Adrenal gland (tissue), 5 donors: ENCODE measurements around the gene TCAF2.
"Not testable (repeated sequence)": the region's sequence is repeated elsewhere in the genome, so short reads cannot be mapped to it uniquely, and the experiment has no call there.

Source experiments
- POLR2A ChIP-seq, 2 donors: fragments of 450-650 bp; IDR thresholded peaks; one replicate each; pipeline ENCODE4 v1.6.1; 2017; ENCODE audit warnings: antibody characterized with exemption in 2 of 2, mild to moderate bottlenecking in 2 of 2, moderate library complexity in 1 of 2
- TF ChIP-seq, protein P1 (sequence below), 6 experiments: fragments of 450-650 bp in 4 of 6; fragments of 200-600 bp in 2 of 6; sonication (generic) in 1 of 6; IDR thresholded peaks; 1 replicate in 5 of 6; 2 replicates in 1 of 6; pipeline versions ENCODE4 v1.5.1 to v1.8.0; 2016 to 2021; ENCODE audit warnings: antibody characterized with exemption in 6 of 6, mild to moderate bottlenecking in 2 of 6, moderate library complexity in 1 of 6
- donor health status: DM: no; HTN: no; CAD: no.

DNA sequence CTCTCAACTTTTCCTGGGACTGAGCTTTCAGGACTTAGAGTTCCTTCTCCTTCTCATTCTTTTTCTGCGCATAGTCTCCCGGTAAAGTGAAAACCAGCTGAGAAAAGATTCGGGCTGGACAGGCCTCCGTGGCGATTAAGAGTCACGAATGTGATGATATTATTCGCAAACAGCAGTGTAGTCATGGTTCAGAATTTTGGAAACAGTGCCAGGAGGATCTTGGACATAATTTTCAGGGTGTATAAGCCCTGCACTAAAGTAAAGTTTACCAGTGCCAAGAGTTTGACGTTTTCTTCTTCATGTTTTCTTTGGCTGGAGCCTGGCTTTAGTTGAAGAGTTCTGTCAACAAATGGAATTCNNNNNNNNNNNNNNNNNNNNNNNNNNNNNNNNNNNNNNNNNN, 29.7 kb downstream of the TCAF2 start:
- not testable (repeated sequence) for TF ChIP-seq POLR2A (IDR thresholded peaks at IDR 0.05)
- TF ChIP-seq, protein P1, sequence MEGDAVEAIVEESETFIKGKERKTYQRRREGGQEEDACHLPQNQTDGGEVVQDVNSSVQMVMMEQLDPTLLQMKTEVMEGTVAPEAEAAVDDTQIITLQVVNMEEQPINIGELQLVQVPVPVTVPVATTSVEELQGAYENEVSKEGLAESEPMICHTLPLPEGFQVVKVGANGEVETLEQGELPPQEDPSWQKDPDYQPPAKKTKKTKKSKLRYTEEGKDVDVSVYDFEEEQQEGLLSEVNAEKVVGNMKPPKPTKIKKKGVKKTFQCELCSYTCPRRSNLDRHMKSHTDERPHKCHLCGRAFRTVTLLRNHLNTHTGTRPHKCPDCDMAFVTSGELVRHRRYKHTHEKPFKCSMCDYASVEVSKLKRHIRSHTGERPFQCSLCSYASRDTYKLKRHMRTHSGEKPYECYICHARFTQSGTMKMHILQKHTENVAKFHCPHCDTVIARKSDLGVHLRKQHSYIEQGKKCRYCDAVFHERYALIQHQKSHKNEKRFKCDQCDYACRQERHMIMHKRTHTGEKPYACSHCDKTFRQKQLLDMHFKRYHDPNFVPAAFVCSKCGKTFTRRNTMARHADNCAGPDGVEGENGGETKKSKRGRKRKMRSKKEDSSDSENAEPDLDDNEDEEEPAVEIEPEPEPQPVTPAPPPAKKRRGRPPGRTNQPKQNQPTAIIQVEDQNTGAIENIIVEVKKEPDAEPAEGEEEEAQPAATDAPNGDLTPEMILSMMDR (IDR thresholded peaks at IDR 0.05) = not testable (repeated sequence)
